ENCODE measurements around the gene EIF4A3.

DNA sequence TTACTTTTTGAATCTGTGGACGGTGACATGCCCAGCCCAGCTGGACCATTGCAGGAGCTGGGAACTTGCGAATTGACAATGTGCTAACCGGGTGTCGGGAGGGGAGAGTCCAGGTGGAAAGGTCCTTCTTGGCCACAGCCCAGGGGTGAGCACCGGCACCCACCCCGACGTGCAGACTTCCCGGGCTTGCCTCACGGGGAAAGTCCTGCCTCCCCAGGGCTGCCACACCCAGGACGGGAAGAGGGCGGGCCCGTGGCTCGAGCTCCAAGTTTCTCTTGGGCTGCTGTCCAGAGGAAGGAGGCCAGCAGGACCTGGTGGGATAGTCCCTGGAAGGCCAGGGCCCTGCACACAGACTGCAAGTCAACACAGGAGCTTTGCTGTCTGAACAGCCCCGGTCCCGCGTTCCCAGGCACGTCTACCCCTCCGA, 40.6 kb upstream of the EIF4A3 start:
- TF ChIP-seq POLR2A (conservative IDR thresholded peaks at IDR 0.05): no peak
- no peak for TF ChIP-seq STAT5B (CRISPR knock-in tag; IDR thresholded peaks at IDR 0.05)
- TF ChIP-seq HDAC6 (IDR thresholded peaks at IDR 0.05; ENCODE audit: low read depth, low read length): no peak
- TF ChIP-seq, protein P1, sequence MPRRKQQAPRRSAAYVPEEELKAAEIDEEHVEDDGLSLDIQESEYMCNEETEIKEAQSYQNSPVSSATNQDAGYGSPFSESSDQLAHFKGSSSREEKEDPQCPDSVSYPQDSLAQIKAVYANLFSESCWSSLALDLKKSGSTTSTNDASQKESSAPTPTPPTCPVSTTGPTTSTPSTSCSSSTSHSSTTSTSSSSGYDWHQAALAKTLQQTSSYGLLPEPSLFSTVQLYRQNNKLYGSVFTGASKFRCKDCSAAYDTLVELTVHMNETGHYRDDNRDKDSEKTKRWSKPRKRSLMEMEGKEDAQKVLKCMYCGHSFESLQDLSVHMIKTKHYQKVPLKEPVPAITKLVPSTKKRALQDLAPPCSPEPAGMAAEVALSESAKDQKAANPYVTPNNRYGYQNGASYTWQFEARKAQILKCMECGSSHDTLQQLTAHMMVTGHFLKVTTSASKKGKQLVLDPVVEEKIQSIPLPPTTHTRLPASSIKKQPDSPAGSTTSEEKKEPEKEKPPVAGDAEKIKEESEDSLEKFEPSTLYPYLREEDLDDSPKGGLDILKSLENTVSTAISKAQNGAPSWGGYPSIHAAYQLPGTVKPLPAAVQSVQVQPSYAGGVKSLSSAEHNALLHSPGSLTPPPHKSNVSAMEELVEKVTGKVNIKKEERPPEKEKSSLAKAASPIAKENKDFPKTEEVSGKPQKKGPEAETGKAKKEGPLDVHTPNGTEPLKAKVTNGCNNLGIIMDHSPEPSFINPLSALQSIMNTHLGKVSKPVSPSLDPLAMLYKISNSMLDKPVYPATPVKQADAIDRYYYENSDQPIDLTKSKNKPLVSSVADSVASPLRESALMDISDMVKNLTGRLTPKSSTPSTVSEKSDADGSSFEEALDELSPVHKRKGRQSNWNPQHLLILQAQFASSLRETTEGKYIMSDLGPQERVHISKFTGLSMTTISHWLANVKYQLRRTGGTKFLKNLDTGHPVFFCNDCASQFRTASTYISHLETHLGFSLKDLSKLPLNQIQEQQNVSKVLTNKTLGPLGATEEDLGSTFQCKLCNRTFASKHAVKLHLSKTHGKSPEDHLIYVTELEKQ (CRISPR knock-in tag; IDR thresholded peaks at IDR 0.05): no peak
